Measurements from ENCODE around the gene DOK7.

DNA sequence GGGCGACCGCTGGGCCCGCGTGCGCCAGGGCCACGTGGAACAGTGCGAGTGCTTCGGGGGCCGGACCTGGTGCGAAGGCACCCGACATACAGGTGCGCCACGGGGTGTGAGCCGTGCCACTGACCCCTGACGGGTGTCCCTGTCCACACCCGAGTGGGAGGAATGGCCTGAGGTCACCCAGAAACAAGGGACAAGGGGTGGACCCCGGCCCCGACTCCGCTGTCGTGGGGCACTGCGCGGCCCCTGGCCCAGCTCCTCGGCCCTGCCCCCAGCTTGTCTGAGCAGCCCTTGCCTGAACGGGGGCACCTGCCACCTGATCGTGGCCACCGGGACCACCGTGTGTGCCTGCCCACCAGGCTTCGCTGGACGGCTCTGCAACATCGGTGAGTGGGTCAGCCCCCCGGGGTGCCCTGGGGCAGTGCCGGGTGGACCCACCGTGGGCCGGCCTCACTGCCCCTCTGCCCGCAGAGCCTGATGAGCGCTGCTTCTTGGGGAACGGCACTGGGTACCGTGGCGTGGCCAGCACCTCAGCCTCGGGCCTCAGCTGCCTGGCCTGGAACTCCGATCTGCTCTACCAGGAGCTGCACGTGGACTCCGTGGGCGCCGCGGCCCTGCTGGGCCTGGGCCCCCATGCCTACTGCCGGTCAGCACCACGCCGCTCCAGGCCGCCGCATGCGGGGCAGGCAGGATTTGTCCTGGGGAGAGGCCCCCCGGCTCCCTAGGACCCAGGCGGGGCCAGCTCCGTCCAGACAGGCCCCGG, 18.6 kb upstream of the DOK7 start:
- TF ChIP-seq, protein P1, sequence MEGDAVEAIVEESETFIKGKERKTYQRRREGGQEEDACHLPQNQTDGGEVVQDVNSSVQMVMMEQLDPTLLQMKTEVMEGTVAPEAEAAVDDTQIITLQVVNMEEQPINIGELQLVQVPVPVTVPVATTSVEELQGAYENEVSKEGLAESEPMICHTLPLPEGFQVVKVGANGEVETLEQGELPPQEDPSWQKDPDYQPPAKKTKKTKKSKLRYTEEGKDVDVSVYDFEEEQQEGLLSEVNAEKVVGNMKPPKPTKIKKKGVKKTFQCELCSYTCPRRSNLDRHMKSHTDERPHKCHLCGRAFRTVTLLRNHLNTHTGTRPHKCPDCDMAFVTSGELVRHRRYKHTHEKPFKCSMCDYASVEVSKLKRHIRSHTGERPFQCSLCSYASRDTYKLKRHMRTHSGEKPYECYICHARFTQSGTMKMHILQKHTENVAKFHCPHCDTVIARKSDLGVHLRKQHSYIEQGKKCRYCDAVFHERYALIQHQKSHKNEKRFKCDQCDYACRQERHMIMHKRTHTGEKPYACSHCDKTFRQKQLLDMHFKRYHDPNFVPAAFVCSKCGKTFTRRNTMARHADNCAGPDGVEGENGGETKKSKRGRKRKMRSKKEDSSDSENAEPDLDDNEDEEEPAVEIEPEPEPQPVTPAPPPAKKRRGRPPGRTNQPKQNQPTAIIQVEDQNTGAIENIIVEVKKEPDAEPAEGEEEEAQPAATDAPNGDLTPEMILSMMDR (IDR thresholded peaks at IDR 0.05), result no peak
- TF ChIP-seq EP300 (IDR thresholded peaks at IDR 0.05) (no peak), POLR2A (IDR thresholded peaks at IDR 0.05) (no peak)
